ENCODE data around the gene TMEM141. TPM values are rescaled to one million over a fixed set of nuclear protein-coding genes. Genes with fewer than 3 reads are reported as not detected.

Gene TMEM141
- total RNA-seq, 1 donor from 2014 or later, result 69.8 TPM

DNA sequence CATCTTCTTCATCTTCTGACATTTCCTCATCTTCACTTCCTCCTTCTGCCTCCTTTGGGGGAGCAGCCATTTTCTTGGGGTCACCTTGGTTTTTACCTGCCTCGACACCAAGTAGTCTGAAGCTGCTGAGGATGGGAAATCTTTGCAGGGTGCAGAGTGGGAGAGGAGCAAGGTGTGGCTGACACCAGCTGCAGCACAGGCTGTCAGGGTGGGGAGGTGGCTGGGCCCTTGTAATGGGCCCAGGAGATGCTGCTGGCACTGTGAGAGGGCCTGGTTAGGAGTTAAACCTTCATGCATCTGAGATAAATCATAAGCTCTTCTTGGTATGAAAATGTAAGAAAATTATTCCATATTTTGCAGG lies 24.3 kb downstream of the TMEM141 start:
- Histone ChIP-seq H3K36me3 (ENCODE audit: control insufficient read depth, insufficient read depth, low read length) (peaks cover 2% of the 10 kb centered on the region), H3K27me3 (ENCODE audit: control insufficient read depth, insufficient read depth, low read length) (no peaks in the 10 kb centered on the region), H3K4me3 (ENCODE audit: low read depth, low read length) (no peak overlapping the region)
- TF ChIP-seq, protein P1, sequence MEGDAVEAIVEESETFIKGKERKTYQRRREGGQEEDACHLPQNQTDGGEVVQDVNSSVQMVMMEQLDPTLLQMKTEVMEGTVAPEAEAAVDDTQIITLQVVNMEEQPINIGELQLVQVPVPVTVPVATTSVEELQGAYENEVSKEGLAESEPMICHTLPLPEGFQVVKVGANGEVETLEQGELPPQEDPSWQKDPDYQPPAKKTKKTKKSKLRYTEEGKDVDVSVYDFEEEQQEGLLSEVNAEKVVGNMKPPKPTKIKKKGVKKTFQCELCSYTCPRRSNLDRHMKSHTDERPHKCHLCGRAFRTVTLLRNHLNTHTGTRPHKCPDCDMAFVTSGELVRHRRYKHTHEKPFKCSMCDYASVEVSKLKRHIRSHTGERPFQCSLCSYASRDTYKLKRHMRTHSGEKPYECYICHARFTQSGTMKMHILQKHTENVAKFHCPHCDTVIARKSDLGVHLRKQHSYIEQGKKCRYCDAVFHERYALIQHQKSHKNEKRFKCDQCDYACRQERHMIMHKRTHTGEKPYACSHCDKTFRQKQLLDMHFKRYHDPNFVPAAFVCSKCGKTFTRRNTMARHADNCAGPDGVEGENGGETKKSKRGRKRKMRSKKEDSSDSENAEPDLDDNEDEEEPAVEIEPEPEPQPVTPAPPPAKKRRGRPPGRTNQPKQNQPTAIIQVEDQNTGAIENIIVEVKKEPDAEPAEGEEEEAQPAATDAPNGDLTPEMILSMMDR (IDR thresholded peaks at IDR 0.05; ENCODE audit: insufficient read depth, low read length, poor library complexity, severe bottlenecking), result no peak
- no peak for DNase-seq (ENCODE audit: low read depth)

DNA sequence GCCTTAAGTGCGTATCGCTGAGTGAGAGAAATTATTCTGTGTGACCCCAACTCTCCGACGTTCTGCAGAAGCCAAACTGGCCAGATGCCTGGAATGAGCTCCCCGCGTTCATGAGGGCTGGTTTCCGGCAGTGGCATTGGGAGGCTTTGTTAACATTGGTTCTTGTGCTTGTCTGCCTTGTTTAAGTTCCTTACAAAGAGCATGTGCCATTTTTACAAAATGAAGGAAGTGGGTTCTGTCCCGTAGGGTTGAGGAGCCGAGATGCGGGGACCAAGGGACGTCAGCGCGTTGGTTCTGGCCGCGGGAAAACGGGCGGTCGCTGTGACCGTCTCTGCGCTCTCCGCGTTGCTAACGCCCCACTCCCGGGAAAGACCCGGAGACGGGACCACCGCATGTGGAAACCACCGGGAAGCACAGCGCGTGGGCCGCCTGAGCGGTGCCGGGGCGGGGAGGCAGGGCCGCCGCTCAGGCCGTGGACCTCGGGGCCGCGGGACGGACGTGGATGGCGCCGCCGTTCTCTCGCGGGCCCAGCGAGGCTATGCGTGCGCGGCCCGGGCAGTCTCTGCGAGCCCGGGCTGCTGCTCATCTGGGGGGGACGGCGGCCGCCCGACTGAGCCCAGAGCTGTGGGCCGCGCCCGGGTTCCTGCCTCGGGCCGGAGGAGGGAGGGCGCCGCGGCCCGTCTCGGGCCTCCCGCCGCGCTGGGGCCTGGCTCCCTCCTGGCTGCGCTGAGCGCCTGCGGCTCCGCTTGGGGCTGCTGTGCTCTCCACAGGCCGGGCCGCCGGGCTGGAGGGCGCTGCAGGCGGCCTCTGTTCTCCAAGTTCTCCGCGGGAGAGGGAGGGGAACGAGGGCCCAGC lies 30.1 kb downstream of the TMEM141 start:
- TF ChIP-seq, protein P1 (IDR thresholded peaks at IDR 0.05; ENCODE audit: insufficient read depth, low read length, poor library complexity, severe bottlenecking), result no peak
- peak overlapping the region; percentile 18 for H3K4me3 ChIP-seq (ENCODE audit: low read depth, low read length)

DNA sequence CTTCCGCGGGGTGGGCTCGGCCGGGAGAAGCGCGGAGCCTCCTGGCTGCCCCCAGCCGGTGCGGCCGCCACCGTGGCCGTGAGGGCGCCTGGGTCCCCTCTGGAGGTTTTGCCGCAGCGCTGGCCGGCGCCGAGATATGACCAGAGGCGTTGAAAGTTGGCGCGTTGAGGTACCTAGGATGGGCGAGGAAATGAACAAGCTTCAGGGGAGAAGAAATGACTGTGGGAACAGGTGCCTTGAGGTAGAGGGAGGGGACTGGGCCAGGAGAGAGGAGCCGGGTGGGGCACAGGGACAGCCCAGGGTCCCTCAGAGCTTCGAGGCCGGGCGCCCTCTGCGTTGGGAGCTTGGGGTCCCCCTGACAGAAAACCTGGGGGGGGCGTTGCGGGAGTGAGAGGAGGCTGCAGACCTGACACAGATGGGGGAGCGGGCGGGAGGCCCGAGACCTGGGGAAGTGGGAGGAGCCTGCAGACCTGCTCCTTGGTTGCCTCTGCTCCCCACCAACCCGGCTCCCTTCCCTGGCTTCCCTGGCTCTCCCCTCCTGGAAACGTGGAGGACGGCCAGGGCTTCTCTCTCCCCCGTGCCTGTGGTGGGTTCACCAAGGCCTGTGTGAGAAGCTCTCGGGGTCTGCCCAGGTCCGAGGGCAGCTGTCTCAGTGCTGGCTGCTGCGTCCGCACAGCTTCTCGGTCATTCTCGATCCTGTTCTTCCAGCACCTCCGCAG lies 30.8 kb downstream of the TMEM141 start:
- Histone ChIP-seq H3K36me3 (ENCODE audit: control insufficient read depth, insufficient read depth, low read length) (no peaks in the 10 kb centered on the region), H3K4me3 (ENCODE audit: low read depth, low read length) (peak overlapping the region; percentile 18), H3K27me3 (ENCODE audit: control insufficient read depth, insufficient read depth, low read length) (no peaks in the 10 kb centered on the region)
- DNase-seq (ENCODE audit: low read depth), result no peak
- TF ChIP-seq, protein P1 (IDR thresholded peaks at IDR 0.05; ENCODE audit: insufficient read depth, low read length, poor library complexity, severe bottlenecking), result no peak

More for the DNA sequence above, 30.1 kb downstream of the TMEM141 start:
- Histone ChIP-seq H3K36me3 (ENCODE audit: control insufficient read depth, insufficient read depth, low read length) (no peaks in the 10 kb centered on the region), H3K27me3 (ENCODE audit: control insufficient read depth, insufficient read depth, low read length) (no peaks in the 10 kb centered on the region)
- DNase-seq (ENCODE audit: low read depth), result no peak

DNA sequence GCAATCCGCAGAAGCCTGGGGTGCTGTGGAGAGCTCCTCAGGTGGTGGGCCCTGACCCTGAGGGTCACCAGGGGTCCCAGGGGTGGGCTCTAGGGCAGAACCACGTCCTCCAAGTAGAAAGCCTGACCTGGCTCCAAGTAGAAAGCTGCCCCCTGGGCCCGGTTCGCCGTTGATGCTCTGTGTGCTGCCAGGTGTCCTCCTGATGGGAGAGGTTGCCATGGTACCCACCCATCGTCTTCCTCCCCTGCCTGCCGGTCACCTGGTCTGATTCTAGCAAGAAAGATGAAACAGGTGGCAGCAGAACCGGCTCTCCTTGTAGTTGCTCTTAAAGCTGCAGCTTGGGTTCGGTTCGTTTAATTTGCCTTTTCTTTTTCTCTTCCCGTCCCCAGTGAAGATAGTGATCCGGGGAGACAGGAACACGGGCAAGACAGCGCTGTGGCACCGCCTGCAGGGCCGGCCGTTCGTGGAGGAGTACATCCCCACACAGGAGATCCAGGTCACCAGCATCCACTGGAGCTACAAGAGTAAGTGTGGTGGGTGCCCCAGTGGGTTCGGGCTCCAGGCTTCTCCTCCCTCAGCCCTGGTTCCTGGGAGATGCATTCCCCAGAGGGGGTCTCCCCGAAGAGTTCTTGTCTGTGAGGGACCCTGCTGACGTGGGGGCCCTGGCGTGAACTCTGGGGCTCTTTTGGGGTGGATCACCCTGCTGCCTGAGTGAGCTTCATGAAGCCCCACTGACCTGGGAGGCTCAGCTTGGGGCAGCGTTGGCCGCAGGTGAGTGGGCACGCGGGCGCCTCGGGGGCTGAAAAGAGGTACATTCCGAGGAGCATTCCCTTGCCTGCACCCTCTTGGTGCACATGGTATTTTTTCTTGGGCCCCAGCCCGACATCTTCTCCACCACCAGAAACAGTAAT lies 32.2 kb downstream of the TMEM141 start:
- Histone ChIP-seq H3K27me3 (ENCODE audit: control insufficient read depth, insufficient read depth, low read length) (no peaks in the 10 kb centered on the region), H3K4me3 (ENCODE audit: low read depth, low read length) (no peak overlapping the region), H3K36me3 (ENCODE audit: control insufficient read depth, insufficient read depth, low read length) (no peaks in the 10 kb centered on the region)
- TF ChIP-seq, protein P1 (IDR thresholded peaks at IDR 0.05; ENCODE audit: insufficient read depth, low read length, poor library complexity, severe bottlenecking), result no peak
- DNase-seq (ENCODE audit: low read depth), result no peak

DNA sequence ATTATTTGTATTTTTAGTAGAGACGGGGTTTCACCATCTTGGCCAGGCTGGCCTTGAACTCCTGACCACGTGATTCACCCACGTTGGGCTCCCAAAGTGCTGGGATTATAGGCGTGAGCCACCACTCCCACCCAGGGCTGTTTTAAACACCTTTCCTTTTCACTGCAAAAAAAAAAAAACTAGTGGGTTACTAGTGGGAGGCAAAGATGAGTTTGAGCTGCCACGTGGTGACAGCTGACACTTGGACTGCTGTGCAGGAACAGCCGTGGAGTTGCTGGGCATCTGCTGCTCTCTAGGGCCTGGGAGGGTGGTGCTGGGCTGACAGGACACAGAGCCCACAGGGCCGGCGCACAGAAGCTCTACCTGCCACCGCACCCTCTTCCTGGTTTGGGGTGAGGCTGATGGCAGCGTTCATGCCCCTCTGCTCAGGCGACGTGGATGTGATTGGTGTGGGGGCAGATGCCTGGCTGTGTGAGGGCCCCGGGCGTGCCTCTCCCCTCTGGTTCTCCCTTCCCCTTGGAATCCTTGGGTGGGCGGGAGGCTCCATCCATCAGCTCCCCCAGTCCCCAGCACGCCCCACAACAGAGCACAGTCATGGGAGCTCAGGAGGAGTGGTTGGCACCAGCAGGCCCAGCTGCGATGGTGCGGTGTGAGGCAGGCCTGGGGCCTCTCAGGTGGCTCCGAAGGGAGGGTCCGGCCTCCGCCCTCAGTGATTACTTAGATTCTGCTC lies 33.5 kb downstream of the TMEM141 start:
- Histone ChIP-seq H3K27me3 (ENCODE audit: control insufficient read depth, insufficient read depth, low read length) (no peaks in the 10 kb centered on the region), H3K4me3 (ENCODE audit: low read depth, low read length) (no peak overlapping the region), H3K36me3 (ENCODE audit: control insufficient read depth, insufficient read depth, low read length) (no peaks in the 10 kb centered on the region)
- no peak for DNase-seq (ENCODE audit: low read depth)
- TF ChIP-seq, protein P1 (IDR thresholded peaks at IDR 0.05; ENCODE audit: insufficient read depth, low read length, poor library complexity, severe bottlenecking), result no peak
